Liver (tissue), 9 donors: Measurements from ENCODE around the gene GRID2IP. TPM values are rescaled to one million over a fixed set of nuclear protein-coding genes. Genes with fewer than 3 reads are reported as not detected.
A peak's percentile ranks its signal among the peaks of the same experiment; 100 is the strongest.

Experiments used
- DNase-seq: peaks from one replicate; pipeline ENCODE4 v3.0.0-alpha.2; 2017; ENCODE audit warnings: low spot score
- H3K27ac ChIP-seq, 2 donors: one replicate each; pipeline ENCODE4 v1.7.0; 2013; ENCODE audit warnings: inconsistent platforms in 2 of 2, low read length in 2 of 2, control low read depth in 1 of 2, low read depth in 1 of 2, mild to moderate bottlenecking in 1 of 2
- H3K27me3 ChIP-seq, 4 donors: one replicate each; pipeline versions ENCODE4 v1.6.1 to v1.7.0; 2013; ENCODE audit warnings: low read length in 3 of 4, inconsistent platforms in 1 of 4, mild to moderate bottlenecking in 1 of 4, moderate library complexity in 1 of 4; ENCODE audit not compliant: control insufficient read depth in 4 of 4, insufficient read depth in 4 of 4
- H3K36me3 ChIP-seq, 4 donors: one replicate each; pipeline versions ENCODE4 v1.6.1 to v1.7.0; 2013; ENCODE audit warnings: low read length in 3 of 4, mild to moderate bottlenecking in 3 of 4, low read depth in 1 of 4, moderate library complexity in 1 of 4; ENCODE audit not compliant: control insufficient read depth in 4 of 4, insufficient read depth in 3 of 4
- H3K4me1 ChIP-seq, 4 donors: one replicate each; pipeline versions ENCODE4 v1.6.1 to v1.7.0; 2013; ENCODE audit warnings: low read length in 3 of 4, mild to moderate bottlenecking in 3 of 4, moderate library complexity in 1 of 4; ENCODE audit not compliant: control insufficient read depth in 4 of 4, insufficient read depth in 4 of 4
- H3K4me3 ChIP-seq, 3 donors: one replicate each; pipeline versions ENCODE4 v1.6.1 to v1.7.0; 2013; ENCODE audit warnings: low read length in 3 of 3, control low read depth in 1 of 3, low read depth in 1 of 3, mild to moderate bottlenecking in 1 of 3
- H3K9ac ChIP-seq, 2 donors: one replicate each; pipeline ENCODE4 v1.7.0; 2013; ENCODE audit warnings: low read length in 2 of 2, mild to moderate bottlenecking in 2 of 2, moderate library complexity in 2 of 2, control low read depth in 1 of 2, low read depth in 1 of 2
- H3K9me3 ChIP-seq, 4 donors: one replicate each; pipeline versions ENCODE4 v1.6.1 to v1.7.0; 2013; ENCODE audit warnings: low read length in 3 of 4; ENCODE audit not compliant: control insufficient read depth in 4 of 4
- FOXA1 ChIP-seq: IDR thresholded peaks from 2 replicates; pipeline ENCODE4 v1.6.1; 2016; ENCODE audit warnings: antibody characterized with exemption
- FOXA2 ChIP-seq: IDR thresholded peaks from 2 replicates; pipeline ENCODE4 v1.6.1; 2016; ENCODE audit warnings: antibody characterized with exemption
- GABPA ChIP-seq, 2 donors: IDR thresholded peaks in 1 of 2; conservative IDR thresholded peaks in 1 of 2; 2 replicates each; pipeline ENCODE4 v1.6.1; 2016; ENCODE audit warnings: antibody characterized with exemption in 2 of 2, mild to moderate bottlenecking in 1 of 2, moderate library complexity in 1 of 2
- HNF4A ChIP-seq, 2 donors: conservative IDR thresholded peaks; 2 replicates each; pipeline ENCODE4 v1.6.1; 2016; ENCODE audit warnings: antibody characterized with exemption in 2 of 2, mild to moderate bottlenecking in 2 of 2
- HNF4G ChIP-seq: IDR thresholded peaks from 2 replicates; pipeline ENCODE4 v1.6.1; 2016; ENCODE audit warnings: antibody characterized with exemption
- JUND ChIP-seq, 2 donors: IDR thresholded peaks; 2 replicates each; pipeline ENCODE4 v1.6.1; 2016; ENCODE audit warnings: antibody characterized with exemption in 2 of 2
- NR2F2 ChIP-seq: IDR thresholded peaks from 2 replicates; pipeline ENCODE4 v1.6.1; 2016; ENCODE audit warnings: antibody characterized with exemption
- RAD21 ChIP-seq, 2 donors: IDR thresholded peaks; 2 replicates each; pipeline ENCODE4 v1.6.1; 2016; ENCODE audit warnings: antibody characterized with exemption in 2 of 2, mild to moderate bottlenecking in 2 of 2
- RXRA ChIP-seq, 2 donors: IDR thresholded peaks; 2 replicates each; pipeline ENCODE4 v1.6.1; 2017 to 2018; ENCODE audit warnings: antibody characterized with exemption in 2 of 2, mild to moderate bottlenecking in 1 of 2
- SP1 ChIP-seq: IDR thresholded peaks from 2 replicates; pipeline ENCODE4 v1.6.1; 2018; ENCODE audit warnings: antibody characterized with exemption, mild to moderate bottlenecking
- TAF1 ChIP-seq: conservative IDR thresholded peaks from 2 replicates; pipeline ENCODE4 v1.6.1; 2016; ENCODE audit warnings: antibody characterized with exemption, mild to moderate bottlenecking
- YY1 ChIP-seq: IDR thresholded peaks from 2 replicates; pipeline ENCODE4 v1.6.1; 2016; ENCODE audit warnings: antibody characterized with exemption, mild to moderate bottlenecking
- WGBS: extraction: QIAGEN DNeasy Blood & Tissue Kit; methylation state at CpG from one replicate; pipeline ENCODE4 v1.1.7; 2013; 5-methylcytosine and 5-hydroxymethylcytosine counted together
- polyA plus RNA-seq, 2 donors: library from polyadenylated mRNA; stranded (reverse) in 1 of 2; unstranded in 1 of 2; fragments of 200-250 nt in 1 of 2; fragments of >200 nt in 1 of 2; fragmentation: Nextera tagmentation in 1 of 2; extraction: Ambion mirVana in 1 of 2; gene quantifications; one replicate each; pipeline versions ENCODE4 v1.2.1 to v1.2.3, GENCODE V29; 2013 to 2015
- total RNA-seq, 2 donors: library from RNA; depleted of rRNA; stranded (reverse); fragments of >200 nt; gene quantifications; one replicate each; pipeline ENCODE4 v1.2.3, GENCODE V29; 2014
- TF ChIP-seq, protein P1 (sequence below): IDR thresholded peaks from 2 replicates; pipeline ENCODE4 v1.6.1; 2016; ENCODE audit warnings: antibody characterized with exemption, mild to moderate bottlenecking
- TF ChIP-seq, protein P2 (sequence below): fragments of 150-350 bp; IDR thresholded peaks from 2 replicates; pipeline ENCODE4 v1.5.1; 2017; ENCODE audit warnings: improper control_type of control experiment, low read depth, low read length; ENCODE audit not compliant: missing input control
- TF ChIP-seq, protein P3 (sequence below): IDR thresholded peaks from 2 replicates; pipeline ENCODE4 v1.6.1; 2016; ENCODE audit warnings: antibody characterized with exemption
- TF ChIP-seq, protein P4 (sequence below): IDR thresholded peaks from 2 replicates; pipeline ENCODE4 v1.6.1; 2016; ENCODE audit warnings: antibody characterized with exemption
- donor health status: healthy.
- donor health status: healthy.
- donor health status: healthy.
- donor health status: healthy.
- donor health status: healthy.

The GRID2IP gene
- total and polyA plus RNA-seq, 4 donors, result 0.05 to 0.08 TPM; not detected in 2

GRCh38 chr7:6520163-6520981, 30.9 kb downstream of the GRID2IP start:
- Histone ChIP-seq H3K4me1 (peaks cover 0 to 5% (median 1%) of the 10 kb centered on the region in 4 donors), H3K4me3 (no peak overlapping the region), H3K27me3 (no peaks in the 10 kb centered on the region), H3K27ac (no peak overlapping the region), H3K36me3 (no peaks in the 10 kb centered on the region), H3K9ac (no peak overlapping the region), H3K9me3 (no peaks in the 10 kb centered on the region)
- 85% methylated on average over 24 of the region's 24 CpGs for WGBS
- no peak for DNase-seq
- no peak for TF ChIP-seq FOXA1

GRCh38 chr7:6516387-6516983, 34.8 kb downstream of the GRID2IP start:
- Histone ChIP-seq H3K36me3 (no peaks in the 10 kb centered on the region), H3K4me1 (peaks cover 0 to 5% (median 1%) of the 10 kb centered on the region in 4 donors), H3K4me3 (no peak overlapping the region), H3K27ac (no peak overlapping the region), H3K27me3 (no peaks in the 10 kb centered on the region), H3K9me3 (no peaks in the 10 kb centered on the region), H3K9ac (no peak overlapping the region)
- TF ChIP-seq, protein P1, sequence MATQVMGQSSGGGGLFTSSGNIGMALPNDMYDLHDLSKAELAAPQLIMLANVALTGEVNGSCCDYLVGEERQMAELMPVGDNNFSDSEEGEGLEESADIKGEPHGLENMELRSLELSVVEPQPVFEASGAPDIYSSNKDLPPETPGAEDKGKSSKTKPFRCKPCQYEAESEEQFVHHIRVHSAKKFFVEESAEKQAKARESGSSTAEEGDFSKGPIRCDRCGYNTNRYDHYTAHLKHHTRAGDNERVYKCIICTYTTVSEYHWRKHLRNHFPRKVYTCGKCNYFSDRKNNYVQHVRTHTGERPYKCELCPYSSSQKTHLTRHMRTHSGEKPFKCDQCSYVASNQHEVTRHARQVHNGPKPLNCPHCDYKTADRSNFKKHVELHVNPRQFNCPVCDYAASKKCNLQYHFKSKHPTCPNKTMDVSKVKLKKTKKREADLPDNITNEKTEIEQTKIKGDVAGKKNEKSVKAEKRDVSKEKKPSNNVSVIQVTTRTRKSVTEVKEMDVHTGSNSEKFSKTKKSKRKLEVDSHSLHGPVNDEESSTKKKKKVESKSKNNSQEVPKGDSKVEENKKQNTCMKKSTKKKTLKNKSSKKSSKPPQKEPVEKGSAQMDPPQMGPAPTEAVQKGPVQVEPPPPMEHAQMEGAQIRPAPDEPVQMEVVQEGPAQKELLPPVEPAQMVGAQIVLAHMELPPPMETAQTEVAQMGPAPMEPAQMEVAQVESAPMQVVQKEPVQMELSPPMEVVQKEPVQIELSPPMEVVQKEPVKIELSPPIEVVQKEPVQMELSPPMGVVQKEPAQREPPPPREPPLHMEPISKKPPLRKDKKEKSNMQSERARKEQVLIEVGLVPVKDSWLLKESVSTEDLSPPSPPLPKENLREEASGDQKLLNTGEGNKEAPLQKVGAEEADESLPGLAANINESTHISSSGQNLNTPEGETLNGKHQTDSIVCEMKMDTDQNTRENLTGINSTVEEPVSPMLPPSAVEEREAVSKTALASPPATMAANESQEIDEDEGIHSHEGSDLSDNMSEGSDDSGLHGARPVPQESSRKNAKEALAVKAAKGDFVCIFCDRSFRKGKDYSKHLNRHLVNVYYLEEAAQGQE, result no peak
- TF ChIP-seq RAD21 (IDR thresholded peaks at IDR 0.05) (peak; percentile 90 to 93), TAF1 (no peak), NR2F2 (no peak), RXRA (IDR thresholded peaks at IDR 0.05) (no peak), GABPA (IDR thresholded peaks at IDR 0.05 in 1 of 2, conservative IDR thresholded peaks at IDR 0.05 in 1 of 2) (no peak), SP1 (no peak)
- TF ChIP-seq, protein P2, sequence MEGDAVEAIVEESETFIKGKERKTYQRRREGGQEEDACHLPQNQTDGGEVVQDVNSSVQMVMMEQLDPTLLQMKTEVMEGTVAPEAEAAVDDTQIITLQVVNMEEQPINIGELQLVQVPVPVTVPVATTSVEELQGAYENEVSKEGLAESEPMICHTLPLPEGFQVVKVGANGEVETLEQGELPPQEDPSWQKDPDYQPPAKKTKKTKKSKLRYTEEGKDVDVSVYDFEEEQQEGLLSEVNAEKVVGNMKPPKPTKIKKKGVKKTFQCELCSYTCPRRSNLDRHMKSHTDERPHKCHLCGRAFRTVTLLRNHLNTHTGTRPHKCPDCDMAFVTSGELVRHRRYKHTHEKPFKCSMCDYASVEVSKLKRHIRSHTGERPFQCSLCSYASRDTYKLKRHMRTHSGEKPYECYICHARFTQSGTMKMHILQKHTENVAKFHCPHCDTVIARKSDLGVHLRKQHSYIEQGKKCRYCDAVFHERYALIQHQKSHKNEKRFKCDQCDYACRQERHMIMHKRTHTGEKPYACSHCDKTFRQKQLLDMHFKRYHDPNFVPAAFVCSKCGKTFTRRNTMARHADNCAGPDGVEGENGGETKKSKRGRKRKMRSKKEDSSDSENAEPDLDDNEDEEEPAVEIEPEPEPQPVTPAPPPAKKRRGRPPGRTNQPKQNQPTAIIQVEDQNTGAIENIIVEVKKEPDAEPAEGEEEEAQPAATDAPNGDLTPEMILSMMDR, result peak; percentile 90
- TF ChIP-seq, protein P3, sequence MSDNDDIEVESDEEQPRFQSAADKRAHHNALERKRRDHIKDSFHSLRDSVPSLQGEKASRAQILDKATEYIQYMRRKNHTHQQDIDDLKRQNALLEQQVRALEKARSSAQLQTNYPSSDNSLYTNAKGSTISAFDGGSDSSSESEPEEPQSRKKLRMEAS, result no peak
- 15% methylated on average over 17 of the region's 17 CpGs for WGBS
- peak; percentile 78 for DNase-seq

DNA sequence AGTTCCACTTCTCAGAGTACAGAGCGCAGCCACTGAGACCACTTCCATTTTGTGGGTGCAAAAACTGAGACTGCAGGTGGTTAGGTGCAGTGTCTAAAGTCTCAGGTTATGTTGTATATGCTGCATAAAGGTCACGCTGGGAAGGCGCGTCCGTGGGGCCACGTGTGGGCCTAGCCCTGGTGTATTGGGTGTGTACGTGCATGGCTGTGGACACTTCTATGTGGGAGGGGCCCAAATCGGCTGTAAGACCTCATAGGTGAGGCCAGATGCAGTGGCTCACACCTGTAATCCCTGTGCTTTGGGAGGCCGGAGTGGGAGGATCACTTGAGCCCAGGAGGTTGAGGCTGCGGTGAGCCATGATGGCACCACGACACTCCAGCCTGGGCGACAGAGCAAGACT, 37.7 kb downstream of the GRID2IP start:
- WGBS, result 86% methylated on average over 12 of the region's 12 CpGs
- Histone ChIP-seq H3K36me3 (no peaks in the 10 kb centered on the region), H3K9me3 (no peaks in the 10 kb centered on the region), H3K9ac (no peak overlapping the region), H3K4me3 (no peak overlapping the region), H3K27ac (no peak overlapping the region), H3K4me1 (peaks cover 0 to 5% (median 1%) of the 10 kb centered on the region in 4 donors), H3K27me3 (no peaks in the 10 kb centered on the region)
- TF ChIP-seq FOXA2 (no peak), HNF4G (no peak), HNF4A (conservative IDR thresholded peaks at IDR 0.05) (no peak), NR2F2 (no peak), YY1 (no peak), RXRA (IDR thresholded peaks at IDR 0.05) (no peak), GABPA (IDR thresholded peaks at IDR 0.05 in 1 of 2, conservative IDR thresholded peaks at IDR 0.05 in 1 of 2) (no peak), FOXA1 (no peak), JUND (IDR thresholded peaks at IDR 0.05) (no peak)
- TF ChIP-seq, protein P4, sequence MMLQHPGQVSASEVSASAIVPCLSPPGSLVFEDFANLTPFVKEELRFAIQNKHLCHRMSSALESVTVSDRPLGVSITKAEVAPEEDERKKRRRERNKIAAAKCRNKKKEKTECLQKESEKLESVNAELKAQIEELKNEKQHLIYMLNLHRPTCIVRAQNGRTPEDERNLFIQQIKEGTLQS, result no peak
- TF ChIP-seq, protein P3, result no peak
- no peak for DNase-seq
